Femur (tissue), 1 donor: ENCODE measurements around the gene ANKMY1.

Experiments
- DNase-seq: peaks from one replicate; pipeline ENCODE4 v3.0.0-alpha.2; 2017

ANKMY1 gene

DNA sequence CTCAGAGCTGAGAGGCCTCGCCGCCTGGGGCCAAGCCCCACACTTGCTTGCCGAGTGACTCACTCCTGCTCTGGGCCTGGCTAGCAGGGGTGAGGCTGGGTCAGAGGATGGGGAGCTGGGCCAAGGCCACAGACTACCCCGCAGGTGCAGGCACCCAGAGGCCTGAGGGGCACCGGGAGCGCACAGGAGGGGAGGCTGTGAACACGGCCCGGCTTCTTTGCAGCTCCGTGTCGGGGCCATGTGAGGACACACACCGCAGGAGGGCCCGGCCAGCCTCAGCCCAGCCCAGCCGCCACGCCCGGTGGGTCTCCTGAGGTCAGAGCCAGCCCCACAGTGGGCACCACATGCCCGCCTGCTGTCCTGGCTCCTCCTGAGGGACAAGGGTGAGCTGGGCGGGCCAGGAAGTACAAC, 113.9 kb downstream of the ANKMY1 start:
- no peak for DNase-seq

DNA sequence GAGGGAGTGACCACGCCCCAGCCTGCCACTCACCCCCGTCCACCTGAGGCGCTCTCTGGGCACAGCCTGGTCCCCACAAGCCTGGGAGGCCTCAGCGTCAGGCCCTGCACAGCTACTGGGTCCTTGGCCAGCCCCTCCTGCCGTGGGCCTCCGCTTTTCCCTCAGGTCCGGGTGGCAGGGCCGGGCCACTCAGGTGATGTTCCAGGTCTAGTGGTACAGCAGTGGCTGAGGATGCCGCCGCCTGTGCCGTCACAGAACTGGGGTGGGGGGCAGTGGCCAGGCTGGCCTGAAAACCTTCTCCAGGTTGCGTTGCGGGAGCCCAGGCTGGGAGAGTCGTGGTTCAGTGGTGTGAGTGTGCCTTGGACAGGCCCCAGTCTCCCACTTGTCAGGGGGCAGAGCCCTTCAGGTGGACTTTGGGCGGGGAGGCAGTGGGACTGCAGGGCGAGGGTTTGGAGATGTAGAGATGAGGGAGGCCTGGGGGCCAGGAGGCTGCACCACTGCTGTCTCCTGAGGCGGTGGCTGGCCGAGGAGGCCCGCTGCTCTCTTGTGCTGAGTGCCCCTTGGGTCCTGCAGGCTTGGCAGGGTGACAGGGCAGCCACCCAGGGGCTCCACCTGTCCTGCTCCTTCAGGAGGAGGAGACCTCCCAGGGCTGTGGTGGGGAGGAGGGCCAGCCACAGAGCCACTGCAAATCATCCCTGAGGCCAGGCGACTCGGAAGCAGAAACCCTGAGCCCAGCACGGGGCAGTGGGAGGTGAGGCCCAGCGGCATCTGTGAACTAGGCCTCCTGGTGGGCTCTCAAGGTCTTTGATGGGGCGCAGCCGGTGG, 114.7 kb downstream of the ANKMY1 start:
- DNase-seq, result no peak

DNA sequence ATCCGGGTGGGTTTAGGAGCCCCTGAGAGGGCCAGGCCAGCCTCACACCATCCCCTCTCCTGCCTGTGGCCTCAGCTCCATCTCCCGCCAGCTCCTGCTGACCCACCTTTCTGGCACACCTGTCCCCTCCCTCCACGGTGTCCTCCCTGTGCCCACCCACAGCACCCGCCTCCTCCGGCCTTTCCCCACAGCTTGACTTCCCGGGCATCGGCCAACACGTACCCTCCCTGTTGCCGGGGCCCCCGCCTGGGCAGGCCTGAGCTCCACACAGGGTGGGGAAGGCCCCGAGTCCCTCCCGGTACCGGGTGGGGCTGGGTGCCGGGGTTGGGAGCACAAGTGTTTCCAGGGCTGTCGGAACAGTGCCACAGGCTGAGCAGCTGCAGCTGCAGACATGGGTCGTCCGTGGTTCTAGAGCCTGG, 115.8 kb downstream of the ANKMY1 start:
- no peak for DNase-seq

DNA sequence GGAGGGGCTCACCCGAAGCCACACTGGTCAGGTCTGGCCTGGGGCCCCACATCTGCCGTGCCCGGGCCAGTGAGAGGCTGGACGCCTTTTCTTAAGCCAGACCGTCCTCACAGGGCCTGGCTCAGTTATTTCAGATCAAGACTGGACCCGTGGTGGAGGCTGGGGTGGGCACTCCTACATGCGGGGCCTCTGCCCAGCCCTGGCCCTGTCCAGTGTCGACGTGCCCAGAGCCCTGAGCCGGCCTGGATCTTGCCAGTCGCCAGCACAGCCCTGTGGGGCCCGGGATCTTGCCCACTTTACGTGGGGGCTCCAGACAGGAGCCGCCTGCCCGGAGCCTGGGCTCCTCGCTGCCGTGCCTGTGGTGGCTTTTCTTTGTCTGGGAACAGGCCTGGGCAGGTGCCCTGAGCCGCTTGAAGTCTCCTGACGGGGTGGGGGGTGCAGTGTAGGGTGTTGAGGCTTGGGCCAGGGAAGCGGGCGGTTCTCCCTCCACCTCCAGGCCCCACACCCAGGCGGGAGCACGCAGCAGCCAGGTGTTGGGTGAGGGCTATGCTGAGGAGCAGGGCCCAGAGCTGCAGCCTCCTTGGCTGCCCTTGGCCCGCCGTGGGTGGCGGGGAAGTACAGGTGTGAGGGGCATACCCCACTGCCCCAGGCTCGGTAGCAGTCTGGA, 116.3 kb downstream of the ANKMY1 start:
- no peak for DNase-seq

DNA sequence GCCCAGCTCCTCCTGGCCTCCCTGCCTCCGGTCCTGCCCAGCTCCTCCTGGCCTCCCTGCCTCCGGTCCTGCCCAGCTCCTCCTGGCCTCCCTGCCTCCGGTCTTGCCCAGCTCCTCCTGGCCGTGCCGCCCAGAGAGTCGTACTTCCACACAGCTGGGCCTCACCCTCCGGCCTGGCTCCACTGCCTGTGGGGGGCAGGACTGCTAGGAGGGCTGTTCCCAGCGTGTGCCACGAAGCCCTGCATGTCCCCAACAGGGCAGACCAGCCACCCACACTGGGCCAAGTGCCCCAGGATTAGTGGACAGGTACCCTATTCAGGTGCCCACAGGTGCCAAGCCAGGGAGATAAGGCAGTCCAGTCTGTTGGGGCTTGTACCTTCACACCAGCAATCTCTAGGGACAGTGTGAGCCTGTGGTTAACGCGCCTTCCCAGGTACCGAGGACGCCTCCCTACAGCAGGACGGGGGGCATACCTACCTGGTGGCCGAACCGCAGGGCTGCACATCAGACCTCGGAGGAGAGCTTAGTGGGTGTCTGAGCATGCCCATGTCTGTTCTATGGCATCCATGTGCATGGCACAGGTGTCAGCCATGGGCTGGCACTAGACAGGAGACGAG, 117.0 kb downstream of the ANKMY1 start:
- no peak for DNase-seq

DNA sequence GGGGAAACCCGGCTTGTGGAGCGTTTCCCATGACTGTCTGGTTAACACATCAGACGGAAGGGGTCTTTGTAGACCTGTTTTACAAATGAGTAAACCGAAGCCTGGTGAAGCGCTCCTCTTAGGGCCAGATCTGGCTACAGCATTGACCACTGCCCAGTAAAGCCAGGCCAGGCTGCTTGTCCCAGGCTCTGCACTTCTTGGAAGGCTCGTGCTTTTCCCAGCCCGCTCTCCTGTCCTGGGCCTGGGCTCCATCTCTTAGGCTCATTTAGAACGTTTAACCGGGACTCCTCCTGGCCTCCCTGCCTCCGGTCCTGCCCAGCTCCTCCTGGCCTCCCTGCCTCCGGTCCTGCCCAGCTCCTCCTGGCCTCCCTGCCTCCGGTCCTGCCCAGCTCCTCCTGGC, 117.5 kb downstream of the ANKMY1 start:
- no peak for DNase-seq

DNA sequence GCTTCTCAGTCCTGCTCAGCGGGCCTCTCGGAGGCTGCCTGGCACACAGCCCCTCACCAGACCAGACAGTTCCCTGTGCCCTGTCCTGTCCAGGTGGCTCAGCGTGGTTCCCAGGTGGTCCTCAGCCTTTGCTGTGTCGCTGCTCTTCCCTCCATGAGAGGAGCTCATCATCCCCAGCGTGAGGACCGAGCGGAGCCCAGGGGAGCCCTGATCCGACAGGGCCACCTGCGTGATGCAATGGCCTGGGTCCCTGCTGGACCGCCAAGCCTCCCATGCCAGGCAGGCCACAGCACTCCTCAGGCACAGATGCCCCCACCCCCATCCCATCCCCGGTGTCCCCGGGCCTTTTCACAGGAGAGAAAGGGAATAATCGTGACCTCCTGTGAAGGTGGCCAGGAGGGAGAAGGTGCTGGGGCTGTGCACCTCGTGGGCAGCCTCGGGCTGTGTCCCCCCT, 118.1 kb downstream of the ANKMY1 start:
- peak; percentile 13 for DNase-seq

DNA sequence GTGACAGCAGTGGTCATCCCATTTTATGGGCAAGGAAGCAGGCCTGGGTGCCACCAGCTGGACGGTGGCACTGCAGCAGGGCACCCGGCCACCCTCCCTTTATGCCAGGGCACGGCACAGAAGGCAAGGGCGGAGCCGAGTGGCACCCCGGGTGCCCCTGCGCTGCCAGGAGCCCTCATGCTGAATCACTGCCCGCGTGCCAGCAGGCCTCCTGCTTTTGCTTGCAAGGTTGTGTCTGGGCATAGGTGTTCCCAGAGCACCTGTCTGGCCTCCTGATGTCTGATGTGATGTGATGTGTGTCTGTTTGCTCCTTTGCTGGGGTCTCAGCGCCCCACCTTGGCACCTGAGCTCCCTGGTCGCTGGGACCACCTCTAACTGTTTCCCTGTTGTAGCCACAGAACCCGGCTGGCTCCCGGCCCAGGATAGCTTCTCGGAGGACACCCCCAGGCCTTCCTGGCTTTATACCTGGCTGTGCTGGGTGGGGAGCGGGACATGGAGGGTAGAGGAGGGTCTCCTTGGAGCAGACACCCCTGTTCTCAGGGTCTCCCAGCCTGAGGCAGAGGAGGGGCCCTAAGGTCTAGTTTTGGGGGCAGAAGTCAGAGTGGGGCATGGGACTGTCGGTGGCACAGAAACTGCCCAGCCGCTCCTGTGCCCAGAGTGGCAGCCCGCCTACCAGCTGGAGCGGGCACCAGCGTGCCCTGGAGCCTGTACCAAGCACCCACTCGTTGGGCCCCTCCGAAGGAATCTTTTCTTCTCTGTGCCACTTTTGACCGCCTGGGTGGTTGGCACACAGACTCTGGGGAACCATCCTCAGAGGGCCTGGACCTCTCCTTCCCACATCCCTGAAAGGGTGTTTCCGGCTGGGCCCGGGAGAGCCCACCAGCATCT, 118.7 kb downstream of the ANKMY1 start:
- peak; percentile 16 for DNase-seq

DNA sequence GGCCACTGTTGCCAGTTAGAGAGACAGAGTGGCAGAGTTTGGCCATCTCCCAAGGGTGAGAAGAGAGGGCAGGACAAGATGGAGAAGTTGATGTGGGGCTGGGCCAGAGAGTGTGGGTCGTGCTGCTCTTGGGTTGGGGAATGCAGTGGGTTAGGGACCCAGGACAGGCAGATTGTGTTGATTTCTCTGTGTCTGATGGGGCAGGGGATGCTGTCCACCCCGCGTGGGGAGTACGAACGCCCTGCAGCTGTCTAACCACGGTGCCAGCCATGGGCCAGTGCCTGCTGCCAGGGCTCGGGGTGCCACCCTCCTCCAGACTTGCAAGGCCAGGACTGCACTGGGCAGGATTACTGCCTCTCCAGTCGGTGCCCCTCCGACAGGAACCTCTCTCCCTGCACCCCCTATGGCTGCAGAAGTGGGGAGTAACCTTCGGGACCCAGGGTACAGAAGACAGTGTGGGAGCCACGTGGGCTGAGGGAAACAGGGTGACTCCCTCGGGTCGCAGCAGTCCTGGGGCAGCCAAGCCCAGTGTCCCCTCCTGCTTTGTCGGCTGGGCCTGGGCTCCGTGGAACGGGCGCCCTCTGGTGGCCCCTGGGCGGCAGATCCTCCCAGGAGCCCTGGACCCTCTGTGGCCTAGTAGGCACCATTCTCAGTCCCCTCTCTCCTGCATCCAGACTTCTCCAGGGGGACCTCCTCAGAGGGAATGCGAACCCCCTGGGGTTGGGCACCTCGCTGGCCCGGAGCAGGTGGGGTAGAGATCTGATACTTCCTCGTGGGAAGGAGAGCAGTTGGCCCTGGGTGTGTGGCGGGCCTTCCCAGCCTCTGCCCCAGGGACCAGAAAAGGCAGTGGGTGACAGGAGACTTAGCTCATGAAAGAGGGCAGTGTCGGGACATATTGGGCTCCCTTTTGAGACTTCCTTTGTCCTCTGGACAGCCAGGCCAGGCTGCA, 119.7 kb downstream of the ANKMY1 start:
- peak; percentile 81 for DNase-seq

DNA sequence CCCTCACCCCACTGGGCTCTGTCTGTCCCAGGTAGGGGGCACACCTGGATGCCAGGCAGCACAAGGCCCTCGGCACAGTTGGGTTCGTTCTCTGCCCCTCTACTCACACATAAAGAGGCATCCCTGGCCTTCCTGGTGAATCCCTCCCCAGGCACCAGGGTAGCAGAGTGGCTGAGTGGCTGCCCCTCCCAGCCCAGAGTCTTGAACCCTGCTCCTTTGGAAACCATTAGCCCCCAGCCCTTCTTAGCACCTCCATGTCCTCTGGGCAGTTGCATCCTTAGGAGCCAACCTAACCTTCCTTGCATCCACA, 120.3 kb downstream of the ANKMY1 start:
- peak; percentile 20 for DNase-seq

DNA sequence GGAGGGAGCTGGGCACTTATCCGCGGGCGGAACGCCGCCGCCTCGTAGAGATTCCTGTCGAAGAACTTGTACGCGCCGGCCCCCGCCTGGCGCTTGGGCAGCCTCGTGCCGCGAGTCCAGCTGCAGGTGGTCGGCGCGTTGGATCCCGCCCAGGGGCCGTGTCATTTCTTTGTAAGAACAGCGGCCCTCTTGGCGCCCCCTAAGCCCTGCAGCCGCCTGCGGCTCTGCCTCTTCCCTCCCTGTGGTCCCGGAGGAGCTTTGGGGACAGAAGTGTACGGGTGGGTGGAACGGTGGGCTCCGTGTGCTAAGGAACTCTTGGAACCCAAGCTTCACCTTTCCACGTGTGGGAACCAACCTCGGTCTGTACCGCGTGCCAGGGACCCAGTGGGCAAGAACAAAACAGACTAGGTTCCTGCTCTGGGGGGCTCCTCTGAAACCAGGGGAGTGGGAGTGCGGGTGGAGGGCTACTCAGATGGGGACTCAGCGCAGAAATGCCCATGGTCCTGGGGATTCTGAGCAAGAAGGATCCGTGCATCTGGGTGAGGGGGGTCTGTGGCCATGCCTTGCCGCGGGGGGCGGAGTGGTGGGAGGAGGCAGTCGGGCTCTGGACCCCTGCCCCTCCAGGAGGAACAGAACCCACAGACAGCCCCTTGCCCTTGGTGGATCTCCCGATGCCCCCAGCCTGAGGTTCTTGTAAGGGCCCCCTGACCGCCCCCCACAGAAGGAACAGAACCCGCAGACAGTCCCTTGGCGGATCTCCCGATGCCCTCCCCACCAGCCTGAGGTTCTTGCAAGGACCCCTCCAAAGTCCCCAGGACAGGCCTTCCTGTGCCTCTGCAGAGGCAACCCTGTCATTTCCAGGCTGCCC, 120.9 kb downstream of the ANKMY1 start:
- DNase-seq, result peak; percentile 71

DNA sequence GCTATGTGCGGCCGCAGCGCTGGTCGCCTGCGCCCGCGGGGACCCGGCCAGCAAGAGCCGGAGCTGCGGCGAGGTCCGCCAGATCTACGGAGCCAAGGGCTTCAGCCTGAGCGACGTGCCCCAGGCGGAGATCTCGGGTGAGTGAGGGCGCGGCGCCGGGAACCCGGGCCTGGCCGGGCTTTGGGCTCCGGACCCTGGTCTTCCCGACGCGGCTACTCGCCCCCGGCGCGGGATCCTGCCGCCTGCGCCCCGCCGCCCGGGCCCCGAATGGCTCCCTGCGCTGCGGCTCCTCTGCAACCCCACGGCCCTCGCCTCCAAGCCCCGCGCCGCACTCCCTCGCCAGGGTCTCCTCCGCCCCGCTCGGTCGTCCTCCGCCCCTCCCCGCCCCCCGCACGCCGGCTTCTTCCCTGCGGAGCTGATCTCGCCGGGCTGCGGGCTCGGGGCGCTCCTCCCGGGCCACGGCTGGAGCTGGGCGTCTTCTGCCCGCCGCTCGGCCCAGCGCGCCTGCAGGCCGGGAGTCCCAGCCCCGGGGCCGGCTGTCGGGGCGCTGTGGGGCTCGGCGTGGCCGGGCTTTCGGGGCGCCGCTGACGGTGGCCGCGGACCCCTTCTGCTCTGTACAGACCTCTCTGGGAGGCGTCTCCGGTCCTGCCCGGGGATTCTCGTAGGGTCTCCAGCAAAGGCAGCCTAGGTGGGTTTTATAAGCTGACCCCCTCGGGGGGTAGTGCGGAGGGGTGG, 121.7 kb downstream of the ANKMY1 start:
- DNase-seq, result peak; percentile 40

DNA sequence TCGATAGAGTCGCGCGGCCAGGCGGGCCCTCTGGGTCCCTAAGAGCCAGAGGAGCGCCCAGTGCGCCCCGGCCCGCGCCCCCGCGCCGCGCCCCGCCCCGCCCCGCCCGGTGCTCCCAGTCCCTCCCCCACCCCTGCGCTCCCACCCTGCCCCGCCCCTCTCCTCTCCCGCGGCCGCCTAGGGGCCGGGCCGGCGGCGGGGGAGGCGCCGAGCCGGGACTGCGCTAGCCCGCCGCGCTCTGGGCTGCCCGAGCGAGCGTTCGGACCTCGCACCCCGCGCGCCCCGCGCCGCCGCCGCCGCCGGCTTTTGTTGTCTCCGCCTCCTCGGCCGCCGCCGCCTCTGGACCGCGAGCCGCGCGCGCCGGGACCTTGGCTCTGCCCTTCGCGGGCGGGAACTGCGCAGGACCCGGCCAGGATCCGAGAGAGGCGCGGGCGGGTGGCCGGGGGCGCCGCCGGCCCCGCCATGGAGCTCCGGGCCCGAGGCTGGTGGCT, 122.3 kb downstream of the ANKMY1 start, which contains the start of gene GPC1:
Gene GPC1, plus strand, starts transcription at position 207 of the 491 bp plus-strand sequence. Its CDS starts 256 bp downstream, at position 463.
- DNase-seq, result no peak

DNA sequence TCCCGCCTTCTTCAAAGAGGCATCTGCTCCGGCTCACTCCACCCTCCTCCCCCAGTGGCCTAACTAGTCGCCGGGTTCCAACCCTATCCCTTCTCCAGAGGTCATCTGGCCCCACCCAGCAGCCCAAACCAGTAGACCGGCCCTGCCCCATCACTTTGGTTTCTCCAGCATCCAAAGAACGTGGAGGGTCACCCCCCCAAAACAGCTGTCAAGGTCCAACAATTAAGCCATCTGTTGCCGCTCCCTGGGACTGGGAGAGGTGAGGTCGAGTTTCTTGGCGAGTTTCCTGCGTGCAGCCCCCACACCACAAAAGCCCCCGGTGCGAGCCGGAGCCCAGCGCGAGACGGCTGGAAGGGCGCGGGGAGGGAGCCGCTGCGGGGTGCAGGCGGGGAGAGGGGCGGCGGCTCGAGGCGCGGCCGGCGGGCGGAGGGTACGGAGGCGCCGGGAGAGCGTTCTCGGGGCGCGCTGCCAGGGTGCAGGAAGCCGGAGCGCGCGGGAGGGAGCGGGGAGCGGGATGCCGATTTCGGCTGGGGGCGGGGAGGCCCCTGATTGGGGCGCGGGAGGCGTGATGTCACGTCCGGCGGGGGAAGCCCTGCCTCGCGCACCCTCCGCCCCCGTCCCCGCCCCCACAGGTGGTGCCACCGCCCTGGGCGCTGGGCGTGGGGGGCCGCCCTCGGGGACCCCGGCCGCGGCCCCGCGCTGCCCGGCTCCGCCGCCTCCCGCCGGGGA, 122.9 kb downstream of the ANKMY1 start:
- DNase-seq, result peak; percentile 94

DNA sequence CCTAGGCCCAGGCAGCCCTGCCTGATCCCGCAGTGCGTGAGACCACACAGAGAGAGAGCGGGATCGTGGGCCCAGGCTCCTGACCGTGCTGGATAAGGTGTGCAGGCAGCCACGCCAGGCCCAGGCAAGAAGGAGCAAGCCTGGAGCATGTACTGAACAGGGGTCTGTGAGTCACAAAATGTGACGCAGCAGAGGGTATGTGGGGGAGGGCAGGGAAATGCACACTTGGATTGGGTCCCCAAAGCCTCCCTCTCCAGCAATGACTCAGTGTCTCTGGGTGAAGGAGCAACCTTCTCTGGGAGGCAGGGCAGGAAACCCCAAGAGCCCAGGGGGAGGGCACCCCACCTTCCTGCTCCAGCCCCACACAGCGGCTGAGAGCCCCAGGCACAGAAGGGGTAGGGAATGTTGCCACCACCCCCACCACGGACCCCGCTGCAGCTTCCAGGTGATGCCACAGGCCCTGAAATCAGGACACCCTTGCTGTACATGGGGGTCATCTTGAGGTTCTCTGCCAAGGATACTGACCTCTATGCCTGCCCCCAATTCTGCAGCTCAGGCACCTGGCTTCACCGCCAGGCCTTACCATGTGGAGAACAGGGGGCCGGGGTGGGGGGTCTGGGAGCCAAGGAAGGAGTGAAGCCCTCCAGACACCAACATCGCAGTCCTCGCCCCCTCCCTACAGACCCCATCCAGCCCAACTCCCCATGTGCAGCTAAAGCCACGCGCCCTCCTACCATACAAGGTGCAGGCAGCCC, 123.6 kb downstream of the ANKMY1 start:
- DNase-seq, result peak; percentile 30

DNA sequence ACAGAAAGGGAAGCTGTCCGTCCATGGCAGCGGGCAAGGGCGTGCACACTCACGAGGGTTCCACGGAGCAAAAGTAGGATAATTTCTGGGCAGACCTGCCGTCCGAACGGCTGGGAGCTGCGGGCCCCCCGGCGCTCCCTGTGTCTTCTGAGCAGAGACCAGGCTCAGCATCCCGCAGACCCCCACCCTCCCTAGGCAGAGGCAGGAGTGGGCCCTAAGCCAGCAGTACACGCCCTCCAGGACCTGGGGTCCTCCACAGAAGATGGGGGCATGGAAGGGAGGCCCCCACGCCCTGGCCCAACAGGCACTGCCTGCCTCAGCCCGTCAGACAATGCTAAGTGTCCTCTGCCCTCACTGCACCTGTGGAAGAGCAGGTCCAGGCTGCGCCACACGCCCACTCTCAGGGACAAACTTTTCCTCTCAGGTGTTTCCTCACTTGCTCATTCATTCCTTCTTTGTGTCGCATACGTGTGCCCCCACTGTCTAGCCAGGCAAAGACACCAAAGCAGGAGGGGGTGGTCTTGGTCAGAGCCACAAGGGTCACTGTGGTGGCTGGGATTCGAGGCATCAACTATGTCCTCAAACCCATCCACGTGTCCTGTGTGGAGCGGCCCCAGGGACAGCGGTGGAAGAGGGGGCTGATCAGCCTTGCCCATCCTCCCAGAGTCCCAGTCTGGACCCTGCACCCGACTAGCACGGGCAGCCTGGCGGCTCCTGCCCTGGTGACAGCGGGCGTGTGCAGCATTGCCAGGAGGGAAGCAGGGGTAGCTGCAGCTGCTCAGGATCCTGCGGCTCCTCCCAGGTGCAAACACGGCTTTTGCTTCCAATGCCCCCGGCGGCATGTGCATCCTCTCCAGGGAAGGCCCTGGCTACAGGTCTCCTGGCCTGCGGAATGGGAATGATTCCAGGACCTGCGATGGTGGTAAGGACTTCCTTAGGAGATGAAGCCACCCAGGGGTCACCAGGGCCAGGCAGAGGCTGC, 124.7 kb downstream of the ANKMY1 start:
- peak; percentile 21 for DNase-seq

DNA sequence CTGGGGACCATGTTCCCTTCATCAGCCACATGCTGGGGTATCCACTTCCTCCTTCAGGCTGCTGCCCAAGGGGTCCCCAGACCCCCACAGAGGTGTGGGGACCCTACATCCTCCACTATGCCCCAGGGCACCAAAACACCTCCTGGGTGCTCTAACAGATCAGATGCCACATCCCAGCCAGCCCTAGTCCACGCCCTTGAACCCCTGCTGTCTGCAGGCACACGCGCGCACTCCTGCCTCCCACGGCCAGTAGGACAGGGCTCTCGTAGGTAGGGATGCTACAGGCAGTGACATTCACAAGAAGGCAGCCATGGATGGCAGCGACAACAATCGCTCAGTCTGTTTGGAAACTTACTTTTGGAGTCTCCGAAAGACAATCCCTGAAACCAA, 125.4 kb downstream of the ANKMY1 start:
- no peak for DNase-seq
